NCI-H2107 (cell line): Measurements from ENCODE around the gene HINT2.

Experiments used
- DNase-seq: peaks from one replicate; lab custom pipeline; 2025; lab: John Stamatoyannopoulos, UW

The HINT2 gene

DNA sequence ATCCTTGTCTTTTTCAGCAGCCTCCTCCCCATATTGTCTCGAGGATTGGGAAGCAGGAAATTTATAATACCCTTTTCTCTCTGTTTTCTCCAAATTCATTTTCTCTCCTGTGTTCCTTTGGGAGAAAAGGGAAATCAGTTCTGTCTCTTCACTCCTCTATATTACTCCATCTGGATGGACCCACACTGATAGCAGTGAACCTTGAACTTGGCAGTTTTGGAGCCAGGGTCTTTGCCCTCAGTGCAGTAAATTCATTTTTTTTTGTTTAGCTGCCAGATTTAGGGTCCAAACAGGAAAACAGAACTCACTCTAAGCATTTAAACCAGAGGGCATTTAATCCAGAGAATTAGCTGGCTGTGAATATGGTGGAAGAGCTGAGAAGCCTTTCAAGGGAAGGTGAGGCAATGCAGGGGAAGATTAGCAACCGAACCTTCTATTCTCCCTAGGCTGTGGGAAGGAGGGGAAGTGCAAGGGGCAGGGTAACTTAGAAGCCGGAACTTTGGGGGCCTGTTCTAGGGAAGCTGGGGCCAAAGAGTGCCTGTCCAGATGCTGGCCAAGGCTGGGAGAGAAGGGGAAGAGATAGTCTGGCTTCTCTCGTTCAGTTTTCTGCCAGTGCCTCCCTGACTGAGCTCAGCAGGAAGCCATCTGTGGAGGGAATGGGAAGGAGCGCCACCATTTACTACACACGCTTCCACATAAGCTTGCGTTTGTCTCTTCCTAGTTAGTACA, 39.8 kb downstream of the HINT2 start:
- DNase-seq: no peak

DNA sequence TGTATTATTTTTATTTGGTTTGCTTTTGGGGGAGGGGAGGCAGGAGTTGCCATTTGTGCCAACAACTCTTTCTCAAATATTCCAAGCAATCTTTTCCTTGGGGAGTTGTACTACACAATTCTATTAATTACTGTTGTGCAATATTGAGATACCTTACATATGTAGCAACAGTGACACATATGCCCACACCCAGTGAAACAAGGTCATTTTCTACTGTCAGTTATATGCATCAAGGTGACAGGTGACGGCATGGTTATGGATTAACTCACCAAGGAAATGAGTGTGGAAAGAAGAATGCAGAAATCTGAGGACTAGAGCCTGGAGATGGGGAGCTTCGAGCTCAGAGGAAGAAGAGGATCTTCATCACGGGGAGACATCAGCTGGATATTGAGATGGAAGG, 42.9 kb downstream of the HINT2 start:
- DNase-seq: no peak

DNA sequence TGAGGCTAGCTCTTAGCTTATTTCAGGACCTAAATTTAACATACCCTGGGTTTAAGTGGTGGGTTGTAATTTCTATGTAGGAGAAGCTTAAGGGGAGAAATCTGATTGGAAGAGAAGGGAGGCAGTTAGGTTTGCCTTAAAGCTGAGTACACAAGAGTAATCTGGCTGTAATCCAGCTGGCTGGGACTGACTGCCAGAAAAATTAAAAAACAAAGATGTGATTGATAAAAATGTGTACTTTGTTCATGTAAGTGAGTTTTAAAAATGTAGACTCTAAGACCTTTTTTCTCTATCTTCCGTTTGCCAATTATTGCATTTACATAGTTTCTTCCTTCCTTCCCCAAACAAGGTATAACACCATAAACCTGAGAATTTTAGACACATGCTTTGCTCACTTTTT, 43.3 kb downstream of the HINT2 start:
- DNase-seq: no peak

DNA sequence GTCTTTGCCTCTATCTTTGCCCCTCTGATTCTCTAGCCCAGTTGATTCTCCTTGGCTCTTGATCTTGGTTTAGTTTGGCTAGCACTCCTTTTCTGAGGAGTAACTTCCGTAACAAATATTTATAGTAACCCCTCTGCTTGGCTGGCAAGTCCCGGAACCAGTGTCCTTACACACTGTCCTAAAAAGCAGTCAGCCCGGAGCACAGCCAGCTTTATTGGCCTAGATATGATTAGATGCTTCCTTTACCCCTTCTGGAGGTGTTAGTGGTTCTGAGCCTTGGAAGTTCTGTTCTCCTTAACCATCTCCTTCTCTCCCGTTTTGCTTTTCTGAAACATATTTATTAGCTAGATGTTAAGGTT, 43.8 kb downstream of the HINT2 start:
- DNase-seq: no peak

DNA sequence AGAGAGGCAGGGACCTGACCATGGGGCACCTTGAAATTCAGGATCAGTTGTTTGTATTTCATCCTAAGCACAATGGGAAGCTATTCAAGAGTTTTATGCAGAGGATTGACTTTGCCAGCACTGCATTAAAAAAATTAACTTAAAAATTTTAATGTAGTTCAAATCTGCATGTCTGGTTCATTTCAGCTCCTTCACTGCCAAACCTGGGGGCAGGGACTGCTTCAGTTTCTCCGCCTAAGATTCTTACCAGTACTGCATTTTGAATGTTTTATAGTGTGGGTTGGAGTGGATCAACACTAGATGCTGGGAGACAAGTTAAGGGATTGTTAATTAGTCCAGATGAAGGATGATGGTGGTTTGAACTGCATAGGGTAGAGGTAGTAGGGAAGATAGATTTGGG, 45.1 kb downstream of the HINT2 start:
- DNase-seq: no peak

DNA sequence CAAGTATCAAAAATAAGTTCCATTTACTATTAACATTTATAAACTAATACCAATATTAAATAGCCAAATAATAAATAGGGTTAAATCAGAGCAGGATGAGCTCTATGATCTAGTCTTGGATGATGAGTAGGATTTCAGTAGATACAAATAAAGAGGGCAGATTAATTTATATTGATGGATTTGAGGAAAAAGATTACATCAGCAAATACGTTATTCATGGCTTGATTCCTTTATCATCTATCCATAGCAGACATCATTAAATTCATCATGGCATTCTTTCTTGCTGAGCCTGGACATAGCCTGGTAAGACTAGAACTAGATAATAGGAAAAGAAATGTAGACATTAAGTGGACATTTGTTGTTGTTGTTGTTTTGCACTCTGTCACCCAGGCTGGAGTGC, 47.4 kb downstream of the HINT2 start:
- DNase-seq: no peak

DNA sequence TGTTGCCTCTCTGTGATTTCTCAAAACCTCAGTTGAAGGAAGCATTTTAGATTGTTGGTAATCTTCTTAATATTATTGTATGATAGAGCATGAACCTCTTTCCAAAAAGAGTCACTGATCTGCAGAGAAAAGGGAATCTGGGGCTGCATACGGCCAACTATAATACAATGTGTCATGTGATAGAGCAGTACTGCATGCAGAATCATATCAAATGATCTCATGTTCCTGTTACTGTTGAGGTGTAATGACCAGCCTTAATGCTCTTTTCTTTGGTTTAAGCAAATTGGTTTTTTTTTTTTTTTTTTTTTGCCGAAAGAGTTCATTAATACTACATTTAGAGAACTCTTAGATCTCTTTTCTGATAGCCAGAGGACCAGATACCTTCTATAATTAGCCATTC, 47.8 kb downstream of the HINT2 start:
- no peak for DNase-seq

DNA sequence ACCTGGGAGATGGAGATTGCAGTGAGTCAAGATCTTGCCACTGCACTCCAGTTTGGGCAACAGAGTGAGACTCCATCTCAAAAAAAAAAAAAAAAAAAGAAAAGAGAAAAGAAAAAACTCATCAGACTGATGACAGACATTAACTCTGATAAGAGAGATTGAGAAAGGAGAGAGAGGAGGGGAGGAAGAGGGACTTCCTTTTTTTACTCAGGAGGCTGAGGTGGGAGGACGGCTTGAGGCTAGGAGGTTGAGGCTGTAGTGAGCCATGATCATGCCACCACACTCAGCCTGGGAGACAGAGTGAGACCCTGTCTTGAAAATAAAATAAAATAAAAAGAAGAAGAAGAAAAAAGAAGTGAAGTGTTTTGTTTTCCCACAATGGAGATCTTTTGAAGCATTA, 51.0 kb downstream of the HINT2 start:
- DNase-seq: no peak

DNA sequence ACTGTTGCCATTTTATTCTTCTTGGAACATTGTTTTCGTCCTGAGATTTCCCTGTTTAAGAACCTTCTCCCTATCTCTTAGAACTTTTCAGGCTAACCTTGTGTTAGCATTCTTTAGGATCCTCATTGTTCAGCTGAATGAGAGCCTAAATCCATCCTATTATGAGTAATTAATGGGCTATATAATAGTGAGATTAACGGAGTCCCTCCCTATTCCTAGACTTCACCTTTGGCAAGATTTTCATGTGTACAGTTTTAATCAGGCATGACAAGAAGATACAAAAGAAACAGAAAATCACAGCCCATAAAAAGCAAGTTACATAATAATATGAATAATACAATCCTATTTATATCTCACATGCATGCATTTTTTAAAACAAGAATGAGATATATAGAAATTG, 51.7 kb downstream of the HINT2 start:
- no peak for DNase-seq
